Measurements from ENCODE around the gene ODAPH. TPM values are rescaled to one million over a fixed set of nuclear protein-coding genes. Genes with fewer than 3 reads are reported as not detected.

Gene ODAPH
- total RNA-seq, 1 experiment from 2014 or later, result not detected

DNA sequence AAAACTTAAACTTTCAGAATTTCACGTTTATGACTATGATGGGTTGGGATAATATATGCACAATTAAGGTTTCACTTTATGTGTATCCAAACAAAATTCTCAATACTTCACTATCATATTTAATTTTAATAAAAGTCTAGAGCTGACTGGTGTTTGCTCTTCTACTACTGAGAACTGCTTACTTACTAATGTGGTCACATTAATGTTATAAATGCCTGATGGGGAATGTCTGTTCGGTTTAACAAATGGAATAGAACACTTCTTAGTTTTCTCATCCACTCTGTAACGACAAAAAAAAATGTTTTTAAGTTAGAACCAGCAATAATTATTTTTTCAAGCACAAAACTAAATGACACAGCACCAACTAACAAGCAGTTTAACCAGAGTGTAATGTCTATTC, 40.2 kb downstream of the ODAPH start:
- Histone ChIP-seq H4K5ac (ENCODE audit: insufficient read length, low read depth, low read length) (no peak overlapping the region), H4K8ac (replicated peaks; ENCODE audit: insufficient read length, low read depth, low read length) (no peak overlapping the region), H3K4me2 (ENCODE audit: insufficient read depth, insufficient read length, low read length) (no peak overlapping the region), H3K23me2 (ENCODE audit: insufficient read length, low read depth, low read length, poor library complexity, severe bottlenecking) (no peaks in the 10 kb centered on the region), H3K14ac (ENCODE audit: insufficient read depth, low read length) (no peak overlapping the region), H3K27ac (ENCODE audit: insufficient read length, low read depth, low read length) (no peak overlapping the region), H3K79me1 (ENCODE audit: insufficient read depth, low read depth, low read length, poor library complexity, severe bottlenecking) (no peaks in the 10 kb centered on the region), H3K18ac (ENCODE audit: insufficient read length, low read depth, low read length) (no peak overlapping the region), H2BK120ac (ENCODE audit: low read depth, low read length, poor library complexity, severe bottlenecking) (no peak overlapping the region), H3K23ac (ENCODE audit: insufficient read length, low read depth, low read length) (no peak overlapping the region), H2AFZ (ENCODE audit: low read length) (no peak overlapping the region), H3K27me3 (ENCODE audit: insufficient read depth, low read length) (no peaks in the 10 kb centered on the region), H3K56ac (ENCODE audit: insufficient read length, low read depth, low read length) (no peak overlapping the region), H4K91ac (ENCODE audit: insufficient read length, low read depth, low read length) (no peak overlapping the region), H4K20me1 (ENCODE audit: control insufficient read depth, insufficient read depth, insufficient read length) (no peaks in the 10 kb centered on the region), H2BK20ac (ENCODE audit: low read depth, low read length, poor library complexity, severe bottlenecking) (no peak overlapping the region), H3K4ac (ENCODE audit: low read depth, low read length) (no peak overlapping the region), H2AK5ac (ENCODE audit: insufficient read length, low read length) (no peak overlapping the region), H3K9ac (ENCODE audit: extremely low read depth, insufficient read length, low read length) (no peak overlapping the region), H2BK15ac (ENCODE audit: low read depth, low read length) (no peak overlapping the region), H3T11ph (ENCODE audit: low read length) (no peak overlapping the region), H3K79me2 (ENCODE audit: insufficient read depth, low read length) (no peaks in the 10 kb centered on the region), H2BK12ac (ENCODE audit: insufficient read length, low read depth, low read length) (no peak overlapping the region), H2BK5ac (ENCODE audit: insufficient read length, low read length) (no peak overlapping the region), H3K9me3 (ENCODE audit: control insufficient read depth, low read depth, low read length) (no peaks in the 10 kb centered on the region), H3K4me1 (ENCODE audit: insufficient read depth, low read length) (no peaks in the 10 kb centered on the region)
- no peak overlapping the region for H3K27ac Mint-ChIP-seq
- H3K4me3 Mint-ChIP-seq, result no peak overlapping the region
- no peaks in the 10 kb centered on the region for H3K4me1 Mint-ChIP-seq
- H3K27me3 Mint-ChIP-seq (ENCODE audit: low read depth), result no peaks in the 10 kb centered on the region
- no peaks in the 10 kb centered on the region for H3K36me3 Mint-ChIP-seq (ENCODE audit: insufficient read depth in 1 of 3, low read depth in 3 of 3)
- TF ChIP-seq, protein P1, sequence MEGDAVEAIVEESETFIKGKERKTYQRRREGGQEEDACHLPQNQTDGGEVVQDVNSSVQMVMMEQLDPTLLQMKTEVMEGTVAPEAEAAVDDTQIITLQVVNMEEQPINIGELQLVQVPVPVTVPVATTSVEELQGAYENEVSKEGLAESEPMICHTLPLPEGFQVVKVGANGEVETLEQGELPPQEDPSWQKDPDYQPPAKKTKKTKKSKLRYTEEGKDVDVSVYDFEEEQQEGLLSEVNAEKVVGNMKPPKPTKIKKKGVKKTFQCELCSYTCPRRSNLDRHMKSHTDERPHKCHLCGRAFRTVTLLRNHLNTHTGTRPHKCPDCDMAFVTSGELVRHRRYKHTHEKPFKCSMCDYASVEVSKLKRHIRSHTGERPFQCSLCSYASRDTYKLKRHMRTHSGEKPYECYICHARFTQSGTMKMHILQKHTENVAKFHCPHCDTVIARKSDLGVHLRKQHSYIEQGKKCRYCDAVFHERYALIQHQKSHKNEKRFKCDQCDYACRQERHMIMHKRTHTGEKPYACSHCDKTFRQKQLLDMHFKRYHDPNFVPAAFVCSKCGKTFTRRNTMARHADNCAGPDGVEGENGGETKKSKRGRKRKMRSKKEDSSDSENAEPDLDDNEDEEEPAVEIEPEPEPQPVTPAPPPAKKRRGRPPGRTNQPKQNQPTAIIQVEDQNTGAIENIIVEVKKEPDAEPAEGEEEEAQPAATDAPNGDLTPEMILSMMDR (conservative IDR thresholded peaks at IDR 0.05), result no peak
- DNase-seq, result no peak
- H3K9me3 Mint-ChIP-seq, result no peaks in the 10 kb centered on the region
- WGBS (ENCODE audit: extremely low coverage, insufficient read length, low lambda C conversion rate), result no CpG with 5 or more reads among the region's 3 CpGs

All from H9 (cell line).